HG03103 (cell line): ENCODE results near the gene THBS1.

ENCODE experiments used
- ATAC-seq: cut with Tn5 transposase; IDR thresholded peaks from one replicate; pipeline ENCODE4 v1.9.1; 2021; ENCODE audit warnings: low read depth; ENCODE audit not compliant: unreplicated experiment

The THBS1 gene

DNA sequence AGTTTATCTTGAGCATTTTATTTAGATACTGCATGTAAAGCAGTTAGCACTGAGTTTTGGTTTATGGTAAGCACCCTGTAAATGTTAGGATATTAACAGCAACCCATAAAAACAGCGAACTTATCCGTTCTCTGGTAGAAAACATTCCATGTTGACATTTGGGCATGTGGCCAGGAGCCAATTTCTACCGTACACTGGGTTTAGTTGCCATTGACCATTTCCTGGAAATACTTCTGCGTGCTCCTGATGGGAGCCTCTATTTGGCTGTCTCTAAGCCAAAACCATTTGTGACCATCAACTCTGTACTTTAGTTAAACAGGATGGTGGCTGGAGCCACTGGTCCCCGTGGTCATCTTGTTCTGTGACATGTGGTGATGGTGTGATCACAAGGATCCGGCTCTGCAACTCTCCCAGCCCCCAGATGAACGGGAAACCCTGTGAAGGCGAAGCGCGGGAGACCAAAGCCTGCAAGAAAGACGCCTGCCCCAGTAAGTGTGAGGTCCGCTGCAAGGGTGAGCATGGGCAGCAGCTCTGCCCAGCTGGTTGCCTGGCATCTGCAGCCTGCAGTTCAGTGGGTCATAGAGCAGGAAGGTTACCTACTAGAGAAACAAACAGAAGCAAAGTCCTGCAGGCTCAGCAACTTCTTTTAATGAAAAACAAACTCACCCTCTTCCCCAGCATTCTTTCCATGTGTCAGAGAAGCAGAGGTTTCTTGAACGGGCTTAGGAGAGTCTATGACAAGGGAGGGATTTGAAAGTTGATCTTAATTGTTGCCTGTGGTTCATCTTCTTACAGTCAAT, 7.1 kb downstream of the THBS1 start:
- ATAC-seq: no peak

DNA sequence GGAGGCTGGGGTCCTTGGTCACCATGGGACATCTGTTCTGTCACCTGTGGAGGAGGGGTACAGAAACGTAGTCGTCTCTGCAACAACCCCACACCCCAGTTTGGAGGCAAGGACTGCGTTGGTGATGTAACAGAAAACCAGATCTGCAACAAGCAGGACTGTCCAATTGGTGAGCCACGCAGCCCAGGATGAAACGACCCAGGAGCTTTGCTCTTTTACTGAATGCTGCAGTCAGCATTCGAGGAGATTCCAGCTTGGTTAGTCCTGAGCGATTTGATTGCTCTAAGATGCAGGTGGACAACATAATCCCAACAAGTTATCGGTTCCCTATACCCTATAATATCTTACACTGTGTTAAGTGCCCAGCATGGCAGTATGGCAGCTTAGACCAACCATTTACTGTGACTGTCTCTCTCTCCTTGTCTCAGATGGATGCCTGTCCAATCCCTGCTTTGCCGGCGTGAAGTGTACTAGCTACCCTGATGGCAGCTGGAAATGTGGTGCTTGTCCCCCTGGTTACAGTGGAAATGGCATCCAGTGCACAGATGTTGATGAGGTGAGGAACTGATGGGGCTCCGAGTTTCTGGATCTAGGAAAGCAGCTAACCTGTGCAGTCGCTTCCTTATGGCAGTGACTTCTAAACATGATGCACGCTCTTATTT, 7.8 kb downstream of the THBS1 start:
- ATAC-seq: no peak

GRCh38 chr15:39589193-39589814, 8.4 kb downstream of the THBS1 start:
- ATAC-seq: no peak

DNA sequence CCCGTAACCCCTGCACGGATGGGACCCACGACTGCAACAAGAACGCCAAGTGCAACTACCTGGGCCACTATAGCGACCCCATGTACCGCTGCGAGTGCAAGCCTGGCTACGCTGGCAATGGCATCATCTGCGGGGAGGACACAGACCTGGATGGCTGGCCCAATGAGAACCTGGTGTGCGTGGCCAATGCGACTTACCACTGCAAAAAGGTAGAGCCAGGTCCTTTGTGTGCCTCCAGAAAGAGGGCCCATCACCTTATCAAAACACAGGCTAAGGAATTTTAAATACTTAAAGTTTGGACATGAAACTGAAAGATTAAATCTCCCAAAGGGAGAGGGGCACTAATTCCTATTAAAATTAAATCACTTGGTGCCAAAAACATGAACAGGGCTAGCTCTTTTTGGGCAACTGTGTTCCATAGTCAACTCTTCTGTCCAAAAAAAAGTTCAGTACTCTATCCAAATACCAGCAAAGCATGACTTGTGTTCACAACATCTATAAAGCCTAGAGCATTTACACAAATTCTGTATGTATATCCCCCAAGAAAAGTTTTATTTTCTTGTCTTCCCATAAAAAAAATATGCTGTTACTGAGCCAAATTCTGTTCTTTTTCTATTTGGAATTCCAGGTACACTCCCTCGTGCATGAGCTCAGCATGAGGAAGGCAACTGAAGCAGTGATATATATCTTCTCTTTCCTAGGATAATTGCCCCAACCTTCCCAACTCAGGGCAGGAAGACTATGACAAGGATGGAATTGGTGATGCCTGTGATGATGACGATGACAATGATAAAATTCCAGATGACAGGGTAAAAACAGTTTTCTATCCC, 9.2 kb downstream of the THBS1 start:
- ATAC-seq: no peak

DNA sequence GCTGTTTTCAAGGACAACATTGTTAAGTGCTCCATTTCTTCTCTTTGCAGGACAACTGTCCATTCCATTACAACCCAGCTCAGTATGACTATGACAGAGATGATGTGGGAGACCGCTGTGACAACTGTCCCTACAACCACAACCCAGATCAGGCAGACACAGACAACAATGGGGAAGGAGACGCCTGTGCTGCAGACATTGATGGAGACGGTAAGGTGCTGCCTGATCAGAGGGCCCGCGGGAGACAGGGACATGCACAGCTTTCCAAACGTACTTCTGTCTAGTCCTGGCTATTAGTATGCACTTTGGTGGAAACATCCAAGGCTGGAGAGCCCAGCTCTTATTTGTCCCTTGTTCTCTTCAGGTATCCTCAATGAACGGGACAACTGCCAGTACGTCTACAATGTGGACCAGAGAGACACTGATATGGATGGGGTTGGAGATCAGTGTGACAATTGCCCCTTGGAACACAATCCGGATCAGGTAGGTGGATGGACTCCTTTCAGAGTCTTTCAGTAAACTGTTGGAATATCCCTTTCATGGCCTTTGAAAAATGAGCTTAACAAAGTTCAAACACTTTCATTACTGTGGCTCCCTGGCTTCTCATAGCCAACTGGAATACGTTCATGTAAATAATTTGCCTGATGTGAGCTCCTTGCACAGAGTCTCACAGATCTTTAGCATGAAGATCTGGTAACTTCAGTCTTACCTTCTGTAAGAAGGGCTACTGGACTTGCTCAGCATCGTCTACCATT, 10.4 kb downstream of the THBS1 start:
- ATAC-seq: no peak

GRCh38 chr15:39591896-39592315, 11.0 kb downstream of the THBS1 start:
- ATAC-seq: no peak

- no peak for ATAC-seq
Measured at GRCh38 chr15:39592500-39592899, 11.6 kb downstream of the THBS1 start.

DNA sequence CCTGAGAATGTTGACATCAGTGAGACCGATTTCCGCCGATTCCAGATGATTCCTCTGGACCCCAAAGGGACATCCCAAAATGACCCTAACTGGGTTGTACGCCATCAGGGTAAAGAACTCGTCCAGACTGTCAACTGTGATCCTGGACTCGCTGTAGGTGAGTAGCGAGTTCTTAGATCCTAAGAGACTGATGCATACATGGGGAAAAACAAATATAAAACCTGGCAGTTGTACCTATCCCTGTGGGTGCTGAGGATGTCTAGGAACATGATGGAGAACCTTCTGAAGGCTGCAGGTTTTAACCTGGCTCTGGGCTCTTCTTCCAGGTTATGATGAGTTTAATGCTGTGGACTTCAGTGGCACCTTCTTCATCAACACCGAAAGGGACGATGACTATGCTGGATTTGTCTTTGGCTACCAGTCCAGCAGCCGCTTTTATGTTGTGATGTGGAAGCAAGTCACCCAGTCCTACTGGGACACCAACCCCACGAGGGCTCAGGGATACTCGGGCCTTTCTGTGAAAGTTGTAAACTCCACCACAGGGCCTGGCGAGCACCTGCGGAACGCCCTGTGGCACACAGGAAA, 12.3 kb downstream of the THBS1 start:
- ATAC-seq: no peak

DNA sequence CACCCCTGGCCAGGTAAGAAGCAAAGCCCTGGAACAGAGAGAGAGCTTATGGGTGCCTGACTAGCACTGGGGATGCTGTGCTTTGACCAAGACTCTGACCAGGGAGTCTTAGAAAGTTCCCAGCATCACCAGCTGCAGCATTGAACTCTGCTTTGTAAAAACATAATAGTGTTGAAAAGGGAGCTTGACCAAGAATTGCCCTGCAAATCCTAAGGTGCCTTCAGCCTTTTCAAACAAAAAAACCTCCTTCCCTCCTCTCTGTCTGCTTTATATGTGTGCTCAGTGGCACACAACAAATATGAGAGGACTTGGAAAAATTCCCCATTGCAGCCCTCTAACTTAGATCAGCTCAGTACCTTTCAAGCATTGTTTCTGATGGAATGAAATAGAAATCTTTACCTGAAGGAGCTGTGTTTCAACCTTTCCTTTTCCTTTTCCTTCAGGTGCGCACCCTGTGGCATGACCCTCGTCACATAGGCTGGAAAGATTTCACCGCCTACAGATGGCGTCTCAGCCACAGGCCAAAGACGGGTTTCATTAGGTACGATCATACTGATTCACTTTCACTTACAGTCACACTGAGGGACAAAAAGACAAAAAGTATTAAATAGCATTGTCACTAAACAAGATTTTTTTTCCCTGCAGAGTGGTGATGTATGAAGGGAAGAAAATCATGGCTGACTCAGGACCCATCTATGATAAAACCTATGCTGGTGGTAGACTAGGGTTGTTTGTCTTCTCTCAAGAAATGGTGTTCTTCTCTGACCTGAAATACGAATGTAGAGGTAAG, 13.0 kb downstream of the THBS1 start:
- no peak for ATAC-seq

DNA sequence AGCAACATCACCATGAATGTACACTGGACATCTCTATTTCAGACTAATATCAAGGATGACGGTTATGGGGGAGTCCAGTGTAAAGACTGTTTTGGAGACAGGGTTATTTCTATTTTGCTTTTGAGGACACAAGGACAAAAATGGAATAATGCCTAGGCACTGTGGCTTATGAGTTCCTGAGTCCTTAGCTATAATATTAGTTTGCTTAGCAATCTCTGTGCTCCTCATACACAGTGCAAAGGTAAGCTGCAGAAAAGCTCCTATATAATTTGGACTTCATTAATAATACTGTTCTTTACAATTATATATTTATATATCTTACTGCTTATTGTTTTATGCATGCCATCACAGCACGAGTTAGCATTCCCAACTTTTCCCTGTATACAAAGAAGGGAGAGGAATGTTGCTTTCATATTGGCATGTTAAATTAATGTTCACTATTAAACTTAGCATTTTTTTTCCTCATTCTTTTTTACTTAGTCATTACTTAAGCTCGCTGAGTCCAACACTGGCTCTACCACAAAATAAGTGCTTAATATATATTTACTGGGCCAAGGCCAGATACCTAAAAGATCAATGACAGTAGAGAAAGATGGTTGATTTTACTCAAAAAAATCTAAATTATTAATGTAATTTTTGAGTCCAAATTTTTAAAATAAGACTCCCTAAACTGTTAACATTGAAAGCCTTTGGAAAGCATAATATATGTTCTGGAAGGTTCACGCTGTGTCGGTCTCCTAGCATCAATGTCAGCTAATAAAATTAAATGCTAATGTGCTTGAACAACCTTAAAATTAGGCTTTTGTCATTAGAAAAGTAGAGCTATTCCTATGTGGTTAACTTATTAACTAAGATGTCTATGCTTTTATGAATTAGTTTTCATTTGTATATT, 13.8 kb downstream of the THBS1 start:
- no peak for ATAC-seq

DNA sequence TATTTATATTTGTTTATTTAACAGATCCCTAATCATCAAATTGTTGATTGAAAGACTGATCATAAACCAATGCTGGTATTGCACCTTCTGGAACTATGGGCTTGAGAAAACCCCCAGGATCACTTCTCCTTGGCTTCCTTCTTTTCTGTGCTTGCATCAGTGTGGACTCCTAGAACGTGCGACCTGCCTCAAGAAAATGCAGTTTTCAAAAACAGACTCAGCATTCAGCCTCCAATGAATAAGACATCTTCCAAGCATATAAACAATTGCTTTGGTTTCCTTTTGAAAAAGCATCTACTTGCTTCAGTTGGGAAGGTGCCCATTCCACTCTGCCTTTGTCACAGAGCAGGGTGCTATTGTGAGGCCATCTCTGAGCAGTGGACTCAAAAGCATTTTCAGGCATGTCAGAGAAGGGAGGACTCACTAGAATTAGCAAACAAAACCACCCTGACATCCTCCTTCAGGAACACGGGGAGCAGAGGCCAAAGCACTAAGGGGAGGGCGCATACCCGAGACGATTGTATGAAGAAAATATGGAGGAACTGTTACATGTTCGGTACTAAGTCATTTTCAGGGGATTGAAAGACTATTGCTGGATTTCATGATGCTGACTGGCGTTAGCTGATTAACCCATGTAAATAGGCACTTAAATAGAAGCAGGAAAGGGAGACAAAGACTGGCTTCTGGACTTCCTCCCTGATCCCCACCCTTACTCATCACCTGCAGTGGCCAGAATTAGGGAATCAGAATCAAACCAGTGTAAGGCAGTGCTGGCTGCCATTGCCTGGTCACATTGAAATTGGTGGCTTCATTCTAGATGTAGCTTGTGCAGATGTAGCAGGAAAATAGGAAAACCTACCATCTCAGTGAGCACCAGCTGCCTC, 14.7 kb downstream of the THBS1 start:
- ATAC-seq: no peak

GRCh38 chr15:39596358-39597051, 15.6 kb downstream of the THBS1 start:
- no peak for ATAC-seq

DNA sequence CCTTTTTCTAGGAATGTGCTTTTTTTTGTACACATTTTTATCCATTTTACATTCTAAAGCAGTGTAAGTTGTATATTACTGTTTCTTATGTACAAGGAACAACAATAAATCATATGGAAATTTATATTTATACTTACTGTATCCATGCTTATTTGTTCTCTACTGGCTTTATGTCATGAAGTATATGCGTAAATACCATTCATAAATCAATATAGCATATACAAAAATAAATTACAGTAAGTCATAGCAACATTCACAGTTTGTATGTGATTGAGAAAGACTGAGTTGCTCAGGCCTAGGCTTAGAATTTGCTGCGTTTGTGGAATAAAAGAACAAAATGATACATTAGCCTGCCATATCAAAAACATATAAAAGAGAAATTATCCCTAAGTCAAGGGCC, 16.5 kb downstream of the THBS1 start:
- no peak for ATAC-seq

DNA sequence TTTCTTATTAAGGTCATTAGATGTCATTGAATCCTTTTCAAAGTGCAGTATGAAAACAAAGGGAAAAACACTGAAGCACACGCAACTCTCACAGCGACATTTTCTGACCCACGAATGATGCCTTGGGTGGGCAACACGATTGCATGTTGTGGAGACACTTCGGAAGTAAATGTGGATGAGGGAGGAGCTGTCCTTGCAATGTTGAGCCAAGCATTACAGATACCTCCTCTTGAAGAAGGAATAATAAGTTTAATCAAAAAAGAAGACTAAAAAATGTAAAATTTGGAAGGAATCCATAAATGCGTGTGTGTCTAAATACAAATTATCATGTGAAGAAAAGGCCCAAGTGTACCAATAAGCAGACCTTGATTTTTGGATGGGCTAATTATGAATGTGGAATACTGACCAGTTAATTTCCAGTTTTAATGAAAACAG, 16.9 kb downstream of the THBS1 start:
- no peak for ATAC-seq

DNA sequence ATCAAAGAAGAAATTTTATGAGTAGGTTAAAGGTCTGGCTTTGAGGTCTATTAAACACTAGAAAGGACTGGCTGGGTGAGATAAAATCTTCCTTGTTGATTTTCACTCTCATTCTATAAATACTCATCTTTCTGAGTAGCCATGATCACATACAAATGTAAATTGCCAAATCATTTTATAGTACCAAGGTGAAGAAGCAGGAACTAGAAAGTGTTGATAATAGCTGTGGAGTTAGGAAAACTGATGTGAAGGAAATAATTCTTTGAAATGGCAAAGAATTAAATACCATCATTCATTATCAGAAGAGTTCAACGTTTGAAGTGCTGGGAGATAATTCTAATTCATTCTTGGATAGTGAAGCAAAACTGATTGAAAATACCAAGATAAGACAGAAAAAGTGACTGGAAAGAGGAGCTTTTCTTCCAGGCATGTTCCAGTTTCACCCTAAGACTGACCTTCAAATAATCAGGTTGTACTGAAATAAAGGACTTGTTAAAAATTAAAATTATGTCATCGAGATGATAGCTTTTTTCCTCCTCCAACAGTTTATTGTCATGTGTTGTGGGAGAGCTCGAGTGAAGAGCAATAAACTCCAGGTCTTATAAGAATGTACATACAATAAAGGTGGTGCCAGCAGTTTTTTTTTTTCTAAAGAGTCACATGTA, 17.4 kb downstream of the THBS1 start:
- ATAC-seq: no peak
